Kidney (tissue), 14 donors: ENCODE measurements around the gene CRABP2. TPM values are rescaled to one million over a fixed set of nuclear protein-coding genes. Genes with fewer than 3 reads are reported as not detected.

Experiments used
- DNase-seq, 5 donors: peaks; one replicate each; pipeline ENCODE4 v3.0.0-alpha.2; 2013 to 2020
- FAIRE-seq: peaks from 2 replicates; lab custom pipeline; 2012; peaks lifted over from hg19 to GRCh38; lab: Jason Lieb, UNC
- H3K27ac ChIP-seq, 2 donors: one replicate each; pipeline ENCODE4 v1.7.0; 2013; ENCODE audit warnings: low read depth in 2 of 2, low read length in 2 of 2, inconsistent platforms in 1 of 2
- H3K27me3 ChIP-seq: one replicate; pipeline ENCODE4 v1.7.1; 2013; ENCODE audit warnings: low read length, inconsistent platforms; ENCODE audit not compliant: control insufficient read depth, insufficient read depth
- H3K36me3 ChIP-seq, 3 donors: one replicate each; pipeline versions ENCODE4 v1.7.0 to v1.7.1; 2013; ENCODE audit warnings: low read length in 3 of 3, control low read depth in 1 of 3, inconsistent platforms in 1 of 3; ENCODE audit not compliant: insufficient read depth in 3 of 3, control insufficient read depth in 2 of 3
- H3K4me1 ChIP-seq, 3 donors: one replicate each; pipeline versions ENCODE4 v1.7.0 to v1.7.1; 2013; ENCODE audit warnings: low read length in 3 of 3, inconsistent platforms in 1 of 3, low read depth in 1 of 3; ENCODE audit not compliant: control insufficient read depth in 2 of 3, insufficient read depth in 2 of 3
- H3K4me3 ChIP-seq, 3 donors: one replicate each; pipeline versions ENCODE4 v1.7.0 to v1.8.1; 2013; ENCODE audit warnings: low read length in 3 of 3, control low read depth in 1 of 3, inconsistent platforms in 1 of 3
- H3K9ac ChIP-seq, 3 donors: one replicate each; pipeline versions ENCODE4 v1.7.0 to v1.7.1; 2013; ENCODE audit warnings: low read length in 3 of 3, control low read depth in 1 of 3, inconsistent platforms in 1 of 3
- H3K9me3 ChIP-seq, 3 donors: one replicate each; pipeline versions ENCODE4 v1.7.0 to v1.7.1; 2013; ENCODE audit warnings: low read length in 3 of 3, control low read depth in 1 of 3, inconsistent platforms in 1 of 3; ENCODE audit not compliant: control insufficient read depth in 2 of 3, insufficient read depth in 1 of 3
- intact Hi-C: fragments of 100-400 bp; cut with DNase I; formaldehyde crosslinking; loops from one replicate; pipeline ENCODE4 v1.11.1; 2022
- polyA plus RNA-seq: library from polyadenylated mRNA; stranded (reverse); fragments of 350-450 nt; fragmentation: Illumina TruSeq; extraction: RNeasy Lipid Tissue Mini Kit (QIAGEN cat#74804); gene quantifications from one replicate; pipeline ENCODE4 v1.2.3, GENCODE V29; 2014; ENCODE audit warnings: low read depth, low replicate concordance; ENCODE audit not compliant: insufficient read depth
- total RNA-seq: library from RNA; stranded (reverse); fragmentation: NEBNext Ultra II Directional; extraction: Animal tissue kit (Norgen Biotek cat#: 25700); gene quantifications from one replicate; pipeline ENCODE4 v1.2.1, GENCODE V29; 2021
- TF ChIP-seq, protein P1 (sequence below): IDR thresholded peaks from 3 replicates; pipeline ENCODE4 v1.5.1; 2012; ENCODE audit warnings: mild to moderate bottlenecking, moderate library complexity, borderline replicate concordance; ENCODE audit not compliant: insufficient read depth; ENCODE audit errors: extremely low read depth
- donor health status: control.
- donor health status: control.
- donor health status: control.
- donor health status: control.
- donor health status: control.
- donor health status: DM: yes; HTN: yes; CAD: no.
- donor health status: Normal renal cell carcinoma (clear cell type).

CRABP2 gene
- total and polyA plus RNA-seq, 2 donors from 2014 or later: 15.2 to 21.6 TPM

DNA sequence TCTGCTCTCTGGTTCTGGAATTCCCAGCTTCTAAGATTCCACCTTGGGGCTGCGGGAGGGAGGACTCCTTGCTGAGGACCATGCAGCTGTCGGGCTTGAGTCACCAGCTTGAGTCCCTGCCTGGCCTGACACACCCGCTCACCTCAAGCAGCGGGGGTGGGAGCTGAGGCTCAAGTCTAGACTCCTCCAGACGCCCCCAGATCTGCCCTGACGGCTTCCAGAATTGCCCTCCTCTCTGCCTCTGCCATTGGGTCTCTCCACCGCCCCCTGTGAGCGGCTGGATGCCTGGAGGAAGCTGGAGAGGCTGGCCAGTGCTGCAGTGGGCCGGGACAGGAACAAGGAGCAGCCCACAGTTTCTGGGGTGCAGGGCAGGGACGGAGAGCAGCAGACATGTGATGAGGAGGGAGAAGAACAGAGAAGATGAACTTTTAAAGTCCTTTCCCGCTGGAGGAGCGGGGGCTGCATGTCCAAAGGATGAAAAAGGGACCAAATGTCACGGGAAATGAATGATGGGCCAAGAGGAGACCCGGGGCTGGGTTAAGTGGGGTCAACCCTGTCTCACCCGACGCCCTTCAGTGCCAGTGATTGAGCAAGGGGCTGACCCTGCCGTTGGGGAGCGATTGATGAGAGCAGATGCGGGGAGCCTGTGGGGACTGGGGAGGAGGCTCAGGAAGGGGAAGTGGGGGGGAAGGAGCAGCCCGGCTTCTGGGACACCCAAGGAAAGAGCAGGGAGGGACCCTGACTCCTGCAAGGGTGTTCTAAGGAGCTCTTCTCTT lies 13.5 kb downstream of the CRABP2 start:
- H3K4me3 ChIP-seq: no peak overlapping the region
- FAIRE-seq: no peak
- no peak overlapping the region for H3K27ac ChIP-seq
- H3K4me1 ChIP-seq: peaks cover 0 to 12% (median 6%) of the 10 kb centered on the region in 3 donors
- H3K9ac ChIP-seq: no peak overlapping the region
- H3K36me3 ChIP-seq: no peaks in the 10 kb centered on the region
- TF ChIP-seq, protein P1, sequence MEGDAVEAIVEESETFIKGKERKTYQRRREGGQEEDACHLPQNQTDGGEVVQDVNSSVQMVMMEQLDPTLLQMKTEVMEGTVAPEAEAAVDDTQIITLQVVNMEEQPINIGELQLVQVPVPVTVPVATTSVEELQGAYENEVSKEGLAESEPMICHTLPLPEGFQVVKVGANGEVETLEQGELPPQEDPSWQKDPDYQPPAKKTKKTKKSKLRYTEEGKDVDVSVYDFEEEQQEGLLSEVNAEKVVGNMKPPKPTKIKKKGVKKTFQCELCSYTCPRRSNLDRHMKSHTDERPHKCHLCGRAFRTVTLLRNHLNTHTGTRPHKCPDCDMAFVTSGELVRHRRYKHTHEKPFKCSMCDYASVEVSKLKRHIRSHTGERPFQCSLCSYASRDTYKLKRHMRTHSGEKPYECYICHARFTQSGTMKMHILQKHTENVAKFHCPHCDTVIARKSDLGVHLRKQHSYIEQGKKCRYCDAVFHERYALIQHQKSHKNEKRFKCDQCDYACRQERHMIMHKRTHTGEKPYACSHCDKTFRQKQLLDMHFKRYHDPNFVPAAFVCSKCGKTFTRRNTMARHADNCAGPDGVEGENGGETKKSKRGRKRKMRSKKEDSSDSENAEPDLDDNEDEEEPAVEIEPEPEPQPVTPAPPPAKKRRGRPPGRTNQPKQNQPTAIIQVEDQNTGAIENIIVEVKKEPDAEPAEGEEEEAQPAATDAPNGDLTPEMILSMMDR: no peak
- H3K27me3 ChIP-seq: no peaks in the 10 kb centered on the region
- peak in 3 of 5 donors; percentile 65 to 76 (median 69) for DNase-seq
- no peaks in the 10 kb centered on the region for H3K9me3 ChIP-seq
- intact Hi-C loops: no loop called here

DNA sequence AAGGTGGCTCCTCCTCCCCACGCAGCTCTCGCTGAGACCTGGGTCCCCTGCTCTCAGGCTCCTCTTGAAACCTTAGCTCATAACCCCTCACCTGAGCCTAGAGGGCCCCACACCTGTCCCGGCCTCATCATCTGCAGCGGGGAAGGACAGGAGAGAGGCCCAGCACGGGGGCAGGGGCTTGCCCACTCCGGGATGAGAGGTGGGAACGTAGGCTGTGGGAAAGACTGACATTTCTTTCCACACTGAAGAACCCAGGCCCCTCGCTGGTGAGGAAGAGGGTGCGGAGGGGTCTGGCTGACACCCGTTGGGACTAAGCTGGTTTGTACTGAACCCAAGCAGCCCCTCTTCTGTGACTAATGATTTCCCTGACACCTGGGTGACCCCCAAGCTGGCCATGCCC lies 14.2 kb downstream of the CRABP2 start:
- DNase-seq: peak in 1 of 5 donors; percentile 67
- Histone ChIP-seq H3K4me1 (peaks cover 0 to 12% (median 6%) of the 10 kb centered on the region in 3 donors), H3K27ac (no peak overlapping the region), H3K4me3 (no peak overlapping the region), H3K9ac (no peak overlapping the region), H3K36me3 (no peaks in the 10 kb centered on the region), H3K9me3 (no peaks in the 10 kb centered on the region), H3K27me3 (no peaks in the 10 kb centered on the region)
- TF ChIP-seq, protein P1: no peak
- intact Hi-C loops: no loop called here
- FAIRE-seq: no peak

DNA sequence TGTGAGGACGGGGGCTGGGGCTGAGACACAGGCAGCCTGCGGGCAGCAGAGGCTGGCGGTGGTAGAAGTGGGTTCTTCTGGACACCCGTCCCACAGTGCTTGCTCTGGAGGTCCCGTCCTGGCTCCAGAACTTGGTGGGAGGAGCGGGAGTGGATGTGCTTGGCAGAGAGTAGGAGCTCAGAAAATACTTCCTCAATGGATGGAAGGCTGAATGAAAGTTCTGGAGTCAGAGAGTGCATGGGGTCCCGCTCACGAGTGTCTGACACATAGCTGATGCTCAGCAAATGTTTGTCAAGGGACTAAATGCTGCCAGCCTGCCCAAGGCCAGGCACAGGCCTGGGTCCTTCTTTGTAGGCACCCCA lies 14.7 kb downstream of the CRABP2 start:
- Histone ChIP-seq H3K4me1 (peaks cover 0 to 12% (median 6%) of the 10 kb centered on the region in 3 donors), H3K27me3 (no peaks in the 10 kb centered on the region), H3K27ac (no peak overlapping the region), H3K4me3 (no peak overlapping the region), H3K9ac (no peak overlapping the region), H3K36me3 (no peaks in the 10 kb centered on the region), H3K9me3 (no peaks in the 10 kb centered on the region)
- FAIRE-seq: no peak
- TF ChIP-seq, protein P1: no peak
- intact Hi-C loops: no loop called here
- no peak for DNase-seq
